A549 treated with Mapracorat at 1 μM for 4 hours (cell line): Measurements from ENCODE around the gene ANXA5. TPM values are rescaled to one million over a fixed set of nuclear protein-coding genes. Genes with fewer than 3 reads are reported as not detected.

Experiments used
- total RNA-seq: library from RNA; stranded (reverse); fragments of 200-300 nt; extraction: Qiagen RNA extraction; gene quantifications from 5 replicates; pipeline ENCODE4 v1.2.3, GENCODE V29; 2022

Gene ANXA5
- 487 to 569 TPM (median 497 TPM) in 5 replicates for total RNA-seq

GRCh38 chr4:121696581-121697461 lies at the start of gene ANXA5:
Gene ANXA5 (minus strand): TSS chr4:121696980. CDS start chr4:121696589, 391 bp downstream.

Other genes starting within 250 kb of the ANXA5 start
- gene SMIM43, start 68.2 kb upstream of the ANXA5 start, total RNA-seq: 0.11 to 0.28 TPM (median 0.15 TPM) in 5 replicates
- 25.9 to 36.7 TPM (median 27.3 TPM) in 5 replicates for gene EXOSC9, start 104.3 kb upstream of the ANXA5 start, total RNA-seq
- gene CCNA2, start 126.9 kb upstream of the ANXA5 start, total RNA-seq: 38.3 to 47.7 TPM (median 44.3 TPM) in 5 replicates
- 11.7 to 14.9 TPM (median 12.5 TPM) in 5 replicates for gene BBS7, start 173.5 kb upstream of the ANXA5 start, total RNA-seq